Measurements from ENCODE around the gene RCE1.
A peak's percentile ranks its signal among the peaks of the same experiment; 100 is the strongest.

RCE1 gene

DNA sequence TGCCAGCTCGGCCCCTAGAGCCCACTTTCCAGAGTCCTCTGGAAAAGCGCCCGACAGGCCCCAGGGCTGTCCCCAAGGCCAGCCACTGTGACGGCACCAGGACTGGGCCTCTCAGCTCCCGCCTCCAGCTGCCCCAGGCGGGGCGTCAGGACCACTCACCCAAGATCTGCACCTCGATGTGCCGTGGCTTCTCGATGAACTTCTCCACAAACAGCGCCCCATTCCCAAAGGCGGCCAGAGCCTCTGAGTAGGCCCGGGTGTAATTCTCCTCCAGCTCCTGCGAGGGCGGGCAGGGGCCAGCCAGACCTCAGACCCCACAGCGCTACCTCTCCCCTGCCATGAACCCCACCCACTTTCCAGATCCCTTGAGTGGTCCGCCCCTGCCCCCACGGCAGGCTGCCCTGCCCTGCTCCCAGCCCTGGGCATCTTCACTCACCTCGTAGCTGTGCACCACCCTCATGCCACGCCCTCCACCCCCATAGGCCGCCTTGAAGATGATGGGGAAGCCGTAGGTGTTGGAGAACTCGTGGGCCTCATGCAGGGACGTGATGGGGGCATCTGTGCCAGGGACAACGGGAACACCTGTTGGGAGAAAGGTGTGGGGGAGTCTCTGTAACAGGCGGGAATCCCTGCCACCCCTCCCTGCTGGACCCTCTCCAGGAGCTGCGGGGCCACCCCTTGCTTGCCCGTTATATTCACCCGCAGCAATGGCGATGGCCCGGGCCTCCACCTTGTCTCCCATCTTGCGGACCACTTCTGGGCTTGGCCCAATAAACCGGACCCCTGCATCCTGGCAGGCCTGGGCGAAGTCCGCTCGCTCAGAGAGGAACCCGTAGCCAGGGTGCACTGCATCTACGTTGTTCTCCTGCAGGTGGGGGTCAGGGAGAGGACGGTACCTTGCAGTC lies 27.6 kb downstream of the RCE1 start:
- no peak for DNase-seq

DNA sequence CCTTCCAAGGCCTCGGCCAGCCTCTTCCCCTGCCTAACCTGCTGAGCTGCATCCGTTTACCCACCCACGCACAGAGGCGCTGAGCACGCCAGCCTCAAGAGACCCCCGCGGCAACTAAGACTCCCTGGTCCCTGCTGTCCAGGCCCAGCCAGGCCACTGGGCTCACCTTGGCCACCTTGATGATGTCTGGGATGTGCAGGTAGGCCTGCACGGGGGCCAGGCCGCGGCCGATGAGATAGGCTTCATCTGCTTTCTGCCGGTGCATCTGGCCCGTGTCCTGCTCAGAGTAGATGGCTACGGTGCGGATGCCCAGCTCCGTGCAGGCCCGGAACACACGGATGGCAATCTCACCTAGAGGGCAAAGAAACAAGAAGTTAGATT lies 28.3 kb downstream of the RCE1 start:
- DNase-seq = no peak

GRCh38 chr11:66874232-66874631 lies 31.0 kb downstream of the RCE1 start:
- no peak for DNase-seq

- DNase-seq = no peak
Observed at GRCh38 chr11:66875378-66875777, 32.1 kb downstream of the RCE1 start.

DNA sequence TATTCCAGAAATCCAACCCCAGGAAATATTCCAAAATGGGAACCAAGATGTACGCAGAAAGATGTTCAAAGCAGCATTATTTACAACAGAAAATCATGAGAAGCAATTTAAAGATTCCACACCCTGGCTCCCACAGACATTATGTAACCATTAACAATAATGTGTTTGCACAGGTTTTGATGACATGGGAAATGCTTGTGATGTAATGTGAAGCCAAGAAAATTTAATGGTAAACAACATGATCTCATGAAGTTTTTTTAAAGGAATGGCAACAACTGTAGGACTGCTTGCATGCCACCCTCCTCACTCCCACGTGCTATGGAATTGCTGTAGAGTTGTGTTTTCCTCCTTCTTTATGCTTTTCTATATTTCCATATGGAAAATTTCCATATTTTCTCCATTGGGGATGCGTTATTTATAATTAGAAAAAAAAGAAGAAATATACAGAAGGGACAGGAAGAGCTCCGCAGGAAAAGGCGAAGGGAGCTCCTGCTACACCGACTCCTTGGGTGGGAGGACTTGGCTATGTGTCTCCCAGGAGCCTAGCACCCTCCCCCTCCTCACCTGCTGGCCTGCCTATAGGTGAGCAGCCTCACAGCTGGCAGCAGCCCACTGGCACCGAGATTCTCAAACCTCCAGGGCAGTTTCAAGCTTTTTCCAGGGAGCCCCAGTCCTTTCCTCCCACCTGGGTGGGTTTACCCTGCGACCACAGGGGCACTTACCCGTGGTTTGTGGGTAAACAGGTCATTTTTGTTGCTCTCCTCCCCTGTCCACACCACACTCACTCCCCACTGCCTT lies 34.5 kb downstream of the RCE1 start:
- DNase-seq = no peak

- DNase-seq = no peak
Observed at GRCh38 chr11:66878474-66878873, 35.2 kb downstream of the RCE1 start.

DNA sequence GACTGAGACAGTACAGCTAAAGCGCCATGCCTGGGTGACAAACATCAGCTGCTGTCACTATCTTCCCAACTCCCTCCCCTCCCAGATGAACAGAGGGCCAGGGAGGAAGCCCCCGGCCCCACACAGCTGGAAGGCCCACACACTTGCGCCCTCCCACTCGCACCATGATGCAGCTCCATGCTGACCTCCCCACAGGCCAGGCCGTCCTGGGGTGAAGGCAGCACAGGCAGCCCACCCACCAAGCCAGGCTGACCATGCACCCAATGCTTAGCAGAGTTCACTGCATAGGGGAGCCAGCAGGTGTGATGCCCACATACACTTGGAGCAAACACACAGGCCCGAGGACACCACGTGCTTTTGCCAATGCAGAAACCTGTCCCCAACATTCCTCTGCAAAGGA lies 35.8 kb downstream of the RCE1 start:
- no peak for DNase-seq

- DNase-seq = no peak
Observed at GRCh38 chr11:66879583-66879982, 36.3 kb downstream of the RCE1 start.

- DNase-seq = no peak
Observed at GRCh38 chr11:66879999-66880398, 36.8 kb downstream of the RCE1 start.

- DNase-seq = no peak
Observed at GRCh38 chr11:66880496-66881450, 37.5 kb downstream of the RCE1 start.

DNA sequence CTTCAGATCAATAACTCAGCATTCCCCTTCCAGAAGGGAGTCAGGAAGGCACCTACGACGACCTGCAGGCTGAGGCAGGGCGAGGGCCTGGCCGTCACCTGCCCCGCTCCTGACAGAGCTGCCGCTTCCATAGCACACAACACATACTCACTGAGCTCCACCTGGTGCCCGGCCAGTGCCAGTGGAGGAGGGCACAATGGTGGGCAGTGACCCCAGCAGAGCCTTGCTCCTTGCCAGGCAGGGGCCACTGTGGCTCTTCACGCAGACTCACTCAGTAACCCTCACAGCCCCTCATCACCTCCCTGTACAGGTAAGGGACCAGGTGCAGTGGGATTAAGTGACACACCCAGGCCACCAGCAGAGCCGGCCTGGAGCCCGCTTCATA lies 38.2 kb downstream of the RCE1 start:
- DNase-seq = no peak

DNA sequence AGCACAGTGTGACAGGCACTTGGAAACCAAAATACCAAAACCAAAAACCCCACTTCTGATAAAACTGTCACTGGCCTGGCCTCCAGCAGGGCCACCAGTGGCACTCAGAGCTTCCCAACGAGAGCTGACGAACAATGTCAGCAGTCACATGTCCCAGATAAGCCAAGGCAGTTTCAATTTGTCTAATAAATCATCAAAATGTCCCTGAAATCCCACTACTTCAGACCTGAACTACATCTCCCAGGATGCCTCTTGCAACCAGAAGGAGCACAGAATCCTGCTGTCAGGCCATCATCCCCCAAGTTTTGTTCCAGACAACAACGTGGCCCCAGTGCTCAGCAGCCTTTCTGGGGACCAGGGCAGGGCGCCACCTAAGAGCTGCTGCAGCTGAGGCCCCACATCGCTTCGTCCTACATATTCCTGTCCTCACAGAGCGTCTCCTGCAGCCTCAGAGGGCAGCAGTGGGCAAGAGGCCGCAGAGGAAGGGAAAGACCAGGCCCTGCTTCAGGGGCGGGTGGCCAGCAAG lies 38.7 kb downstream of the RCE1 start:
- DNase-seq = no peak

- DNase-seq = no peak
Observed at GRCh38 chr11:66882561-66883015, 39.3 kb downstream of the RCE1 start.

DNA sequence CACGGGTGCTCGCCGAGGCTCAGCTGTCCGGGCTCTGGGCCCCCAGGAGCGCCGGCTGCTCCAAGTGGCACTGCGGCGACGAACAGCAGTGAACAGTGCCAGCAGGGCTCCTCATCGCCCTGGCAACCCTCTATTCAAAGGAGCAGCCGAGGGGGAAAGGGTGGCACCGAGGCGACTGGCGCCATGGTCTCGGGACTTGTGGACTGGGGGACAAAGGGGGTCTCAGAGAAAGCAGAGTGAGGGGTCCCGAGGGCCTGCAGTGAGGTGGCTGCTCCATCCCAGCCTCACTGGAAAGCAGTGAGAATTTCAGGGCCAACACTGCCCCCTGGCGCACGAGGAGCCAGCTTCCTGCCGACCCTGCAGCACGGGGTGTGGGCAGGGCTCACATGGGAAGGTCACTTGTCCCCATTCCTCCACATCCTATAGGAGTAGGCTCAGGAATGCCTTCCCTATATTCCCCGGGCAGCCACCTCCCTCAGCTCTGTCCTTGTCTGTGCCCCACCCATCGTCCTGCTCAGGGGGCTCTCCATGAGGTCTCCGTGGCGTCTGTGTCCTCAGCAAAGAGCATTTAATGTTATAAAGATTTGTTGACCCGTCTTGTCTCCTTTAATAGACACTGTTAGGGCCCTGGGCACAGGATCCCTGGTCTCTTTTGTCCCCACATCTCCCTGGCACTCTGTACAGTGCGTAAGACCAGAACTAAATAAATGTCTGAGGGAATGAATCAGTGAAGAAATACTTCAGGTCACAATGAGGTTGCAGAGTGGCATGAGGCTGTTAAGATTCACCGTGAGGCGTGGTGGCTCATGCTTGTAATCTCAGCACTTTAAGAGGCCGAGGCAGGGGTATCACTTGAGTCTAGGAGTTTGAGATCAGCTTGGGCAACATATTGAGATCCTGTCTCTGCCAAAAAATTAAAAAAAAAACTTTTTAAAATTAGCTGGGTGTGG lies 40.0 kb downstream of the RCE1 start:
- DNase-seq = peak; percentile 56

DNA sequence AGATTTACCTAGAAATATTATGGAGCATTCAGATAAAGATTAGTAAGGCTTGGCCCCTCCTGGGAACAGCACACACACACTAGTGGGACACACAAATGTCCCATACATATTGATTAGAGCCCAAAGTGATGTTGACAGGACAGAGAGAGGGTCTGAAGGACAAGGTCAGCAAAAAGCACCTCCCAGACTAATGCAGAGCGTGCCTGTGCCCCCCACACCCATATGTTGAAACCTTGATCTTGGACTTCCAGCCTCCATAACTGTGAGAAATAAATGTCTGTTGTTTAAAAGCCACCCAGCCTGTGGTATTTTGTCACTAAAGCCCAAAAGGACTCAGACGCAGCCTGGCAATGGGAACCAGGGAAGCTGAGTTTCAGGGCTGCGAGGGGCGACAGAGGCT lies 41.2 kb downstream of the RCE1 start:
- no peak for DNase-seq

DNA sequence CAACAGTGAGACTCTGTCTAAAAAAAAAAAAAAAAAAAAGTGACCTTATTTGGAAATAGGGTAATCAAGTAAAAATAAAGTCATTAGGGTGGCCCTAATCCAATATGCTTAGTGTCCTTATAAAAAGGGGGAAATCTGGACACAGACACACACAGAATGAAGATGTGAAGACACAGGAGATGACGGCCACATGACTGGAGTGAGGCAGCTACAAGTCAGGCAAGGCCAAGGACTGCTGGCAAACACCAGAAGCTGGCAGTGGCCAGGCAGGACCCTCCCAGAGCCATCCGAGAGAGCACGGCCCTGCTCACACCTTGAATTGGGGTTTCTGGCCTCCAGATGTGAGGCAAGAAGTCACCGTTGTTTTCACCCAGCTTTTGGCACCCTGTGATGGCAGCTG lies 42.2 kb downstream of the RCE1 start:
- DNase-seq = no peak

DNA sequence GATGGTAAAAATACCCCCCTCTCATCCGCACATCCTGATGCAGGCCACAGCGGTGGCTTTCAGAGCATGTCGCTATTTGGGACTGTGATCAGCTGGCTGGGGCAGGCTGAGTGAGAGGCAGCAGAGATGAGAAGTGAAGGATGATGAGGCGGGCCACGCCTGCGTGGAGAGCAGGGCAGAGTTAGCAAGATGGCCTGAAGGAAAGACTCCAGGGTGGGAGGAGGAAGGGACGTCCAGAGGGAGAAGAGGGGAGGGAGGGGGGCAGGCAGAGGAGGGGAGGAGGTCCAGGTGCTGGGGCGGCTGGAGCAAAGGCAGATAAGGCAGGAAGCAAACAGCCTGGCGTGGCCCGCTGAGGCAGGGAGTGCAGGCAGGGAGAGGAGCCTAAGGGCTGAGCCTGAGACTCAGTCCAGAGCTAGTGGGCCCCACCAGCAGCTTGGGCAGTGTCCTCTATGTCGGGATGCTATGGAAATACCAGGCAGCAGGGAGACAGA lies 42.8 kb downstream of the RCE1 start:
- no peak for DNase-seq

DNA sequence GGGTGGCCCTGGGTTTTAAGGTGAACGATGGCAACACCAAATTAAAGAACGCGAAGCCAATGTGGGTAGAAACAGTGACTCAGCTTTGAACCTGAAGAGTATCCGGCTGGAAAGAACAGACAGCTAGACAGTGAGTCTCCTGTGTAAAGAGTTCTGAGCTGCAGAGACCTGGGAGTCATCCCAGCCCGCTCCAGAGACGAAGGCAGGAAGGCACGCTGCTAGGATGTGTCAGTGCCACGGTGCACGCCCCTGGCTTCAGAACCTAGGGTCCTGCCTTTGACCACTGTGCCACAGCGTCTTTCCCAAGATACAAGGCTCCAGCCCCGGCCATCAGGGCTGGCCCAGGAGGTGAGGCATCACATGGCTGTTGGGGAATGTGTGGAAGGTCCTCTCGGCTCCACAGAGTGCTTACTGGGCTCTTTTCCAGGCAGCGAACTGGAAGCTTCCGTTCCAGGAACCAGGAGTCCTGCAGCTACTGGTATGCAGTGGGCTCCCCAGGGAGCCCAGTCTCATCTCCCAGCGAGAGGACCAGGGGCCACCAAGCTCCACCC lies 43.5 kb downstream of the RCE1 start:
- no peak for DNase-seq

- no peak for DNase-seq
Observed at GRCh38 chr11:66887526-66887925, 44.3 kb downstream of the RCE1 start.

GRCh38 chr11:66888282-66888681 lies 45.0 kb downstream of the RCE1 start:
- DNase-seq = no peak

GRCh38 chr11:66889960-66890359 lies 46.7 kb downstream of the RCE1 start:
- no peak for DNase-seq
